Left lung (tissue), 14 donors: Measurements from ENCODE around the gene SNAPC2. TPM values are rescaled to one million over a fixed set of nuclear protein-coding genes. Genes with fewer than 3 reads are reported as not detected.

Experiments
- ATAC-seq: fragments of 200-7000 bp; cut with Tn5 transposase; one replicate; pipeline ENCODE4 v1.9.1; 2020; ENCODE audit warnings: moderate library complexity
- DNase-seq, 4 donors: peaks; one replicate each; pipeline ENCODE4 v3.0.0-alpha.2; 2013 to 2020
- H3K27ac ChIP-seq, 2 donors: fragments of 200-600 bp; sonication (generic) in 1 of 2; one replicate each; pipeline versions ENCODE4 v1.5.0 to v1.8.0; 2020 to 2021
- H3K27me3 ChIP-seq, 2 donors: fragments of 200-600 bp; sonication (generic) in 1 of 2; one replicate each; pipeline versions ENCODE4 v1.5.0 to v1.8.0; 2020 to 2021
- H3K36me3 ChIP-seq, 2 donors: fragments of 200-600 bp; sonication (generic) in 1 of 2; one replicate each; pipeline versions ENCODE4 v1.5.0 to v1.8.0; 2020 to 2021
- H3K4me1 ChIP-seq, 2 donors: fragments of 200-600 bp; one replicate each; pipeline ENCODE4 v1.8.0; 2021
- H3K4me3 ChIP-seq, 2 donors: fragments of 200-600 bp; sonication (generic) in 1 of 2; one replicate each; pipeline versions ENCODE4 v1.5.0 to v1.8.0; 2020 to 2021; ENCODE audit warnings: mild to moderate bottlenecking in 1 of 2
- H3K9me3 ChIP-seq, 2 donors: fragments of 200-600 bp; sonication (generic) in 1 of 2; one replicate each; pipeline versions ENCODE4 v1.5.0 to v1.8.0; 2020 to 2021
- intact Hi-C, 2 donors: fragments of 100-400 bp; cut with DNase I; formaldehyde crosslinking; loops; one replicate each; pipeline versions ENCODE4 v1.11.2 to v1.14.2; 2022
- long read RNA-seq, 12 donors: library from polyadenylated mRNA in 2 of 12; unstranded in 2 of 12; transcript quantifications; one replicate each; pipeline ENCODE4 v2.0.0 and lab custom pipeline, GENCODE V29; 2019 to 2026
- polyA plus RNA-seq, 6 donors: library from polyadenylated mRNA; unstranded; fragments of 120-200 nt; gene quantifications; one replicate each; pipeline ENCODE4 v1.2.1, GENCODE V29; 2013; ENCODE audit not compliant: insufficient read length in 6 of 6
- total RNA-seq, 2 donors: library from RNA; stranded (reverse); fragmentation: NEBNext Ultra II Directional; extraction: Animal tissue kit (Norgen Biotek cat#: 25700); gene quantifications; one replicate each; pipeline ENCODE4 v1.2.1, GENCODE V29; 2021
- TF ChIP-seq, protein P1 (sequence below), 2 donors: fragments of 200-600 bp; sonication (generic) in 1 of 2; IDR thresholded peaks; one replicate each; pipeline versions ENCODE4 v1.5.0 to v1.8.0; 2021; ENCODE audit warnings: antibody characterized with exemption in 2 of 2
- donor health status: DM: no; HTN: yes; CAD: no.
- donor health status: DM: no; HTN: no; CAD: no.

The SNAPC2 gene, protein sequence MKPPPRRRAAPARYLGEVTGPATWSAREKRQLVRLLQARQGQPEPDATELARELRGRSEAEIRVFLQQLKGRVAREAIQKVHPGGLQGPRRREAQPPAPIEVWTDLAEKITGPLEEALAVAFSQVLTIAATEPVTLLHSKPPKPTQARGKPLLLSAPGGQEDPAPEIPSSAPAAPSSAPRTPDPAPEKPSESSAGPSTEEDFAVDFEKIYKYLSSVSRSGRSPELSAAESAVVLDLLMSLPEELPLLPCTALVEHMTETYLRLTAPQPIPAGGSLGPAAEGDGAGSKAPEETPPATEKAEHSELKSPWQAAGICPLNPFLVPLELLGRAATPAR
- 10 to 100 TPM; 15.2 to 20.5 TPM for total RNA-seq
- 10 to 100 TPM; 11.1 to 18.5 (median 14.9) TPM for polyA plus RNA-seq
- long read RNA-seq, donor 1, transcript SNAPC2-201 (5 exons, 1,542 nt) = major isoform, 9 of 18 reads
- long read RNA-seq, donor 1, partial matches to known transcripts = 5 of 18 reads
- long read RNA-seq, donor 1, other reads (novel, unspliced or antisense) = 0 of 18 reads
- long read RNA-seq, donor 2, transcript SNAPC2-201 (5 exons, 1,542 nt) = major isoform, 10 of 16 reads
- long read RNA-seq, donor 2, partial matches to known transcripts = 0 of 16 reads
- long read RNA-seq, donor 2, other reads (novel, unspliced or antisense) = 0 of 16 reads
- long read RNA-seq, donor 3, transcript SNAPC2-201 (5 exons, 1,542 nt) = major isoform, 9 of 9 reads
- long read RNA-seq, donor 3, partial matches to known transcripts = 0 of 9 reads
- long read RNA-seq, donor 3, other reads (novel, unspliced or antisense) = 0 of 9 reads
- long read RNA-seq, donor 4, transcript SNAPC2-201 (5 exons, 1,542 nt) = major isoform, 23 of 34 reads
- long read RNA-seq, donor 4, transcript SNAPC2-206 (5 exons, 1,413 nt) = minor isoform, 9 of 34 reads
- long read RNA-seq, donor 4, partial matches to known transcripts = 0 of 34 reads
- long read RNA-seq, donor 4, other reads (novel, unspliced or antisense) = 2 of 34 reads
- long read RNA-seq, donor 5, transcript SNAPC2-201 (5 exons, 1,542 nt) = major isoform, 8 of 12 reads
- long read RNA-seq, donor 5, partial matches to known transcripts = 0 of 12 reads
- long read RNA-seq, donor 5, other reads (novel, unspliced or antisense) = 0 of 12 reads
- long read RNA-seq, donor 6, transcript SNAPC2-201 (5 exons, 1,542 nt) = major isoform, 11 of 11 reads
- long read RNA-seq, donor 6, partial matches to known transcripts = 0 of 11 reads
- long read RNA-seq, donor 6, other reads (novel, unspliced or antisense) = 0 of 11 reads
- long read RNA-seq, donor 7, partial matches to known transcripts = 0 of 4 reads
- long read RNA-seq, donor 7, other reads (novel, unspliced or antisense) = 0 of 4 reads
- long read RNA-seq, donor 8, transcript SNAPC2-201 (5 exons, 1,542 nt) = major isoform, 11 of 13 reads
- long read RNA-seq, donor 8, partial matches to known transcripts = 0 of 13 reads
- long read RNA-seq, donor 8, other reads (novel, unspliced or antisense) = 0 of 13 reads
- long read RNA-seq, donor 9 = 0 reads
- long read RNA-seq, donor 10, transcript SNAPC2-201 (5 exons, 1,542 nt) = major isoform, 37 of 50 reads
- long read RNA-seq, donor 10, transcript SNAPC2-206 (5 exons, 1,413 nt) = minor isoform, 9 of 50 reads
- long read RNA-seq, donor 10, partial matches to known transcripts = 1 of 50 reads
- long read RNA-seq, donor 10, other reads (novel, unspliced or antisense) = 2 of 50 reads
- long read RNA-seq, donor 11 = 0 reads
- long read RNA-seq, donor 12, transcript SNAPC2-201 (5 exons, 1,542 nt) = major isoform, 5 of 7 reads
- long read RNA-seq, donor 12, partial matches to known transcripts = 0 of 7 reads
- long read RNA-seq, donor 12, other reads (novel, unspliced or antisense) = 0 of 7 reads

DNA sequence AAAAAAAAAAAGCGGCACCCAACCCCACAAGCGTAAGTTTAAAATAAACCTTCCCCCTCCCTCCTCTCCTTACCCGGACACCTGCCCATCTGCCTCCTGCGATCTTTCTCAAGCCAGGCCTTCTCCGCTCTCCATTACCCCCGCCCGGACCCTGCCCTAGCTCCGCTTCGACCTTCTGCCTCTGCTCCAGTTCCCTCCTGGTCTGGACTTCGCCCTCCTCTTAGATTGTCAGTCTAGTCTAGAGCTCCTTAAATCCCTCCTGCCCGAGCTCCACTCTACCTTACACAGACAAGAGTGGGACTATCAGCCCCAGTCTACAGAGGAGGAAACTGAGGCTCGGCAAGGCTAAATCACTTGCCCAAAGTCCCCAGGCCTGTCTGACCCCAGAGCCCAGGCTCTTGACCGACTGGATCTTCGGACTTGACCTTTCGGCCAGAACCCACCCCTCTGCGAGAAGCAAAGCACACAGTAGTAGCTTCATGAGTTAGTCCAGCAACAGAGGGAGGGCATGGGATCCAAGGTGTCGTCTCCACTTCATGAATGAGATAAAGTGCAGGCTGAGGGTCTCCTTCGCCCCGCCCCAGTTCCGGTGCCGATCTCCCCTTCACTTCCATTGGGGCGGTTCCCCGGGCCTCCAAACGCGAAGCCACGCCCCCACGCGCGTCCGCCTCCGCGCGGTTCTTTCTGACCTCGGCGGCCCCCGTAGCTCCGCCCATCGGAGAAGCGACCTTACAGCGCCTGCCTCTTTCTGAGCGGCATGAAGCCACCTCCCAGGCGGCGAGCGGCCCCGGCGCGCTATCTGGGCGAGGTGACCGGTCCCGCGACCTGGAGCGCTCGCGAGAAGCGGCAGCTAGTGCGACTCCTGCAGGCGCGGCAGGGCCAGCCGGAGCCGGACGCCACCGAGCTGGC lies at the start of gene SNAPC2:
SNAPC2 (plus strand) TSS at position 729 of the 909 bp plus-strand sequence; CDS start at position 758, 29 bp downstream.
- Histone ChIP-seq H3K4me3 (peak within 1 kb of the TSS; percentile 57 to 72), H3K27ac (peak within 1 kb of the TSS; percentile 87 to 92), H3K4me1 (peaks cover 28 to 65% of the 10 kb centered on the region in 2 donors), H3K27me3 (peaks cover 42 to 54% of the 10 kb centered on the region in 2 donors), H3K36me3 (peaks cover 0 to 21% of the 10 kb centered on the region in 2 donors), H3K9me3 (no peaks in the 10 kb centered on the region)
- TF ChIP-seq, protein P1, sequence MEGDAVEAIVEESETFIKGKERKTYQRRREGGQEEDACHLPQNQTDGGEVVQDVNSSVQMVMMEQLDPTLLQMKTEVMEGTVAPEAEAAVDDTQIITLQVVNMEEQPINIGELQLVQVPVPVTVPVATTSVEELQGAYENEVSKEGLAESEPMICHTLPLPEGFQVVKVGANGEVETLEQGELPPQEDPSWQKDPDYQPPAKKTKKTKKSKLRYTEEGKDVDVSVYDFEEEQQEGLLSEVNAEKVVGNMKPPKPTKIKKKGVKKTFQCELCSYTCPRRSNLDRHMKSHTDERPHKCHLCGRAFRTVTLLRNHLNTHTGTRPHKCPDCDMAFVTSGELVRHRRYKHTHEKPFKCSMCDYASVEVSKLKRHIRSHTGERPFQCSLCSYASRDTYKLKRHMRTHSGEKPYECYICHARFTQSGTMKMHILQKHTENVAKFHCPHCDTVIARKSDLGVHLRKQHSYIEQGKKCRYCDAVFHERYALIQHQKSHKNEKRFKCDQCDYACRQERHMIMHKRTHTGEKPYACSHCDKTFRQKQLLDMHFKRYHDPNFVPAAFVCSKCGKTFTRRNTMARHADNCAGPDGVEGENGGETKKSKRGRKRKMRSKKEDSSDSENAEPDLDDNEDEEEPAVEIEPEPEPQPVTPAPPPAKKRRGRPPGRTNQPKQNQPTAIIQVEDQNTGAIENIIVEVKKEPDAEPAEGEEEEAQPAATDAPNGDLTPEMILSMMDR (IDR thresholded peaks at IDR 0.05) = no peak
- peak; percentile 74 for ATAC-seq
- DNase-seq = peak; percentile 94 to 97 (median 96)
- intact Hi-C loops = no loop called here

DNA sequence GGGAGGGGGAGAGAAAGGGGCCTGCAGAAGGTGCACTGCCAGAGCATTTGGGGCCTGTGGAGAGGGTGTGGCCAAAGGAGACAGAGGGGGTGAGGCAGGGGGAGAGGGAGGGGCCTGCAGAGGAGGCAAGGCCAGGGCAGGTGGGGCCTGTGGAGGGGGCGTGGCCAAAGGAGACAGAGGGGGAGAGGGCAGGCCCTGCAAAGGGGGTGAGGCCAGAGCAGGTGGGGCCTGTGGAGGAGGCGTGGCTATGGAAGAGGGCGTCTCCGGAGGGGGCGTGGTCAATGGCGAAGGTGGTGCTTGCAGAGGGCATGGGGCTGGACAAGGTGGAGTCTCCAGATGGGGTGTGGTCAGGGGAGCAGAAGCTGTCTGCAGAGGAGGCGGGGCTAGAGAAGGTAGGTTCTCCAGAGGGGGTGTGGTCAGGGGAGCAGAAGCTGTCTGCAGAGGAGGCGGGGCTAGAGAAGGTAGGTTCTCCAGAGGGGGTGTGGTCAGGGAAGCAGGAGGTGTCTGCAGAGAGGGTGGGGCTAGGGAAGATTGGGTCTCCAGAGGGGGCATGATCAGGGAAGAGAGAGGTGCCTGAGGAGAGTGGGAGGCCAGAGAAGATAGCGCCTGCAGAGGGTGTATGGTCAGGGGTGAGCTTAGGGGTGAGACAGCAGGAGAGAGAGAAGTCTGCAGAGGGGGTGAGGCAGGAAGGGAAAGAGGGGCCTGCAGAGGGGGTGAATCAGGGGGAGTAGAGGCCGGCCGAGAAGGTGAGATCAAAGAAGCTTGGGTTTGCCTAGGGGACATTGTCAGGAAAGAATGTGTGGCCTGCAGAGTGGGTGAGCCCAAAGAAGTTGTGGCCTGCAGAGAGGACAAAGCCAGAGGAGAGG lies 49.3 kb upstream of the SNAPC2 start:
- intact Hi-C loops = no loop called here
- TF ChIP-seq, protein P1 (IDR thresholded peaks at IDR 0.05) = no peak
- Histone ChIP-seq H3K4me1 (peaks cover 10 to 50% of the 10 kb centered on the region in 2 donors), H3K9me3 (no peaks in the 10 kb centered on the region), H3K27me3 (peaks cover 27 to 79% of the 10 kb centered on the region in 2 donors), H3K27ac (peak overlapping the region in 1 of 2 donors; percentile 44), H3K36me3 (no peaks in the 10 kb centered on the region), H3K4me3 (no peak overlapping the region)
- DNase-seq = peak in 2 of 4 donors; percentile 42 to 64
- no peak for ATAC-seq

DNA sequence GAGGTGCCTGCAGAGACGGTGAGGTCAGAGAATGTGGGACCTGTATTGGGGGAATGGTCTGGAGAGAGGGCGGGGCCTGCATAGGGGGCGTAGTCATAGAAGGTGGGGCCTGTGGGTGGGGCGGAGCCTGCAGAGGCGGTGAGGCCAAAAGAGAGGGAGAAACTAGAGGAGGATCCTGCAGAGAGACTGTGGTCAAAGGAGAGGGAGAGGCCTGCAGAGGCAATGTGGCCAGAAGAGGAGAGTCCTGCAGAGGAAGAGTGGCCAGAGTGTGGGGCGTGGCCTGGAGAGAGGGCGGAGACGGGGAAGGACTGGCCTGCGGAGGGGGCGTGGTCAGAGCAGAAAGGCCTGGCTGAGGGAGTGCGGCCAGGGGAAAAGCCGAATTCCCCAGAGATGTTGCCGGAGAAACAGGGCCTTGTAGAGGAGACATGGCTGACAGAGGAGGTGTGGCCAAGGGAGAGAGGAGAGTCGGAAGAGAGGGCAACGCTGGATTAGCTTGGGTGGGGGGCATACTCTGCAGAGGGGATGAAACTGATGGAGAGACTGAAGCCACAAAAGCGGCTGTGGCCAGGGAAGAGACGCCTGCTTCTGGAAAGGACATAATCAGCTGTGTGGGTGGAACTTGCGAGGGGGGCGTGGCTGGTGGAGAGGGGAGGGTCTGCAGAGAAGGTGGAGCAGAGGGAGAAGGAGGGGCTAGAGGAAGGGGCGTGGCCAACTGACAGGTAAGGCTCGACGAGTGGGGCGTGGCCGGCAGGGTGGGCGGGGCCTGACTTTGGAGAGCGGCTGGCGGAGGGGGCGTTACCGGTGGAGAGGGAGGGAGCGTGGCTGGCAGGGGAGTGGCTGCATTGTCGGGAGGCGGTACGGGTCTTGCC lies 48.5 kb upstream of the SNAPC2 start:
- no peaks in the 10 kb centered on the region for H3K9me3 ChIP-seq
- DNase-seq (peak in 3 of 4 donors; percentile 87 to 95 (median 93)), ATAC-seq (peak; percentile 63)
- H3K36me3 ChIP-seq = no peaks in the 10 kb centered on the region
- peak overlapping the region; percentile 37 to 44 for H3K27ac ChIP-seq
- H3K4me3 ChIP-seq = peak overlapping the region; percentile 9 to 15
- H3K27me3 ChIP-seq = peaks cover 27 to 79% of the 10 kb centered on the region in 2 donors
- H3K4me1 ChIP-seq = peaks cover 10 to 50% of the 10 kb centered on the region in 2 donors
- intact Hi-C loops = no loop called here
- TF ChIP-seq, protein P1 (IDR thresholded peaks at IDR 0.05) = no peak
